ENCODE measurements around the gene MMP14. TPM values are rescaled to one million over a fixed set of nuclear protein-coding genes. Genes with fewer than 3 reads are reported as not detected.

MMP14 gene
- total and polyA plus RNA-seq, 2 of the 8 experiments (the other 6 are each of a cell fraction or from before 2014, with no cell fraction given): 58.2 to 86.8 TPM

- no peak for TF ChIP-seq EP300 (IDR thresholded peaks at IDR 0.05; ENCODE audit: borderline replicate concordance in 1 of 2, low read depth in 2 of 2, low read length in 2 of 2)
These were observed 60.4 kb downstream of the MMP14 start (continued) for GRCh38 chr14:22896760-22897159.

All from H1 (cell line).